SK-N-MC (cell line): Measurements from ENCODE around the gene SEMG2.

Source experiments
- DNase-seq: peaks from one replicate; pipeline ENCODE4 v3.0.0-alpha.2; 2011; ENCODE audit warnings: low read depth, low spot score
- H3K27ac ChIP-seq: fragments of 200-600 bp; sonication (generic); 2 replicates; pipeline ENCODE4 v1.5.1; 2016; ENCODE audit warnings: mixed run types
- H3K36me3 ChIP-seq: fragments of 200-600 bp; sonication (generic); 2 replicates; pipeline ENCODE4 v1.6.1; 2017; ENCODE audit warnings: antibody characterized with exemption, low read length, mixed read lengths; ENCODE audit not compliant: insufficient read depth
- H3K4me3 ChIP-seq: fragments of 200-600 bp; sonication (generic); 2 replicates; pipeline ENCODE4 v1.5.1; 2016
- H3K9ac ChIP-seq: fragments of 200-600 bp; sonication (generic); 2 replicates; pipeline ENCODE4 v1.8.0; 2017; ENCODE audit warnings: mixed run types, mixed read lengths; ENCODE audit not compliant: insufficient read length
- H3K9me3 ChIP-seq: fragments of 200-600 bp; sonication (generic); 2 replicates; pipeline ENCODE4 v1.6.1; 2017; ENCODE audit warnings: low read depth, mild to moderate bottlenecking, antibody characterized with exemption, low read length, moderate library complexity, mixed read lengths
- EZH2 ChIP-seq: fragments of 200-600 bp; sonication (generic); IDR thresholded peaks from one replicate; pipeline ENCODE4 v1.6.1; 2017; ENCODE audit warnings: antibody characterized with exemption
- FOXP2 ChIP-seq: optimal IDR thresholded peaks from 2 replicates; pipeline ENCODE3; 2011; ENCODE audit warnings: mild to moderate bottlenecking, moderate library complexity; ENCODE audit not compliant: insufficient read depth; ENCODE audit errors: extremely low read length, control extremely low read depth
- POLR2AphosphoS5 ChIP-seq: IDR thresholded peaks from 2 replicates; pipeline ENCODE4 v1.6.1; 2012; ENCODE audit warnings: mild to moderate bottlenecking, low read depth, low read length, borderline replicate concordance

Gene SEMG2

GRCh38 chr20:45248609-45249008, 27.4 kb downstream of the SEMG2 start:
- Histone ChIP-seq H3K9ac (no peak overlapping the region), H3K9me3 (no peaks in the 10 kb centered on the region), H3K27ac (no peak overlapping the region), H3K36me3 (no peaks in the 10 kb centered on the region), H3K4me3 (no peak overlapping the region)
- TF ChIP-seq EZH2 (no peak), FOXP2 (no peak), POLR2AphosphoS5 (no peak)
- DNase-seq, result no peak

- Histone ChIP-seq H3K27ac (no peak overlapping the region), H3K4me3 (no peak overlapping the region), H3K36me3 (no peaks in the 10 kb centered on the region), H3K9ac (no peak overlapping the region), H3K9me3 (no peaks in the 10 kb centered on the region)
- TF ChIP-seq FOXP2, result no peak
- TF ChIP-seq POLR2AphosphoS5, result no peak
- TF ChIP-seq EZH2, result no peak
- DNase-seq, result no peak
Observed at GRCh38 chr20:45251884-45252560, 30.8 kb downstream of the SEMG2 start.

DNA sequence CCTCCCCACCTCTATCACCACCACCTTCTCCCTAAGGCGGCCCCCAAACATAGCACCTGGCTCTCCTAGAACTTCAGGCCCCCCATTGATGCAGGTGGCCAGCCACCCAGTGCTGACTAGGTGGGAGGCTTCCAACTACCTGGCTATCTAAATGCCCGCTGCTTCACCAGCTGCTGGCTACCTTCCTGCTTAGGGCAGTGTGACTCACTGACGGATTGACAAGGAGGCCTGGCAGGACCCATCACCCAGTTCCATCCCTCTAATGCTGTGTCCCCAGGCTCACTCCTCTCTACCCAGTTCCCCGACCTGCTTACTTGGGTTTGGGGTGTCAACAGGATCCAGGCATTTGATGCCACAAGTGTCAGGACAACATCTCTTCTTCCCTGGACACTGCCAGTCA, 32.1 kb downstream of the SEMG2 start:
- H3K27ac ChIP-seq, result no peak overlapping the region
- TF ChIP-seq FOXP2 (no peak), POLR2AphosphoS5 (no peak), EZH2 (no peak)
- DNase-seq, result no peak
- H3K36me3 ChIP-seq, result no peaks in the 10 kb centered on the region
- no peak overlapping the region for H3K9ac ChIP-seq
- no peaks in the 10 kb centered on the region for H3K9me3 ChIP-seq
- H3K4me3 ChIP-seq, result no peak overlapping the region

- Histone ChIP-seq H3K9me3 (no peaks in the 10 kb centered on the region), H3K36me3 (no peaks in the 10 kb centered on the region), H3K9ac (no peak within 1 kb of the TSS), H3K4me3 (no peak within 1 kb of the TSS), H3K27ac (no peak within 1 kb of the TSS)
- no peak for DNase-seq
- TF ChIP-seq POLR2AphosphoS5, result no peak
- no peak for TF ChIP-seq FOXP2
Observed at GRCh38 chr20:45254383-45255262, 33.5 kb downstream of the SEMG2 start, which contains the start of gene SLPI. Gene SLPI, minus strand, starts transcription at chr20:45254564. Its CDS starts 21 bp downstream, at chr20:45254543.

DNA sequence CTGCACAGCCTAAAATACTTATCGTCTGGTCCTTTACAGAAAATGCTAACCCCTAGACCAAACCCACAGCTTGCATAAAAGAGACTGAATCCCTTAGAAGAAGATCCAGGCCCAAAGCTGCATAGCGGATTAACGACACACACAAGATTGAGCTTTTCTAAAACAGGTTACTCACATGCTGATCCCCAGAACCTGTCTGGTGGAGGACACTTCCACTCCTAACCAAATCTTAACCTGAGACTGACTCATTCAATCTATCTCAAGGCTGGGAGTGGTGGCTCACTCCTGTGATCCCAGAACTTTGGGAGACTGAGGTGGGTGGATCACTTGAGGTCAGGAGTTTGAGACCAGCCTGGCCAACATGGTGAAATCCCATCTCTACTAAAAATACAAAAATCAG, 36.0 kb downstream of the SEMG2 start:
- H3K27ac ChIP-seq, result no peak overlapping the region
- TF ChIP-seq POLR2AphosphoS5, result no peak
- no peak for TF ChIP-seq FOXP2
- TF ChIP-seq EZH2, result no peak
- H3K4me3 ChIP-seq, result no peak overlapping the region
- H3K36me3 ChIP-seq, result no peaks in the 10 kb centered on the region
- no peak overlapping the region for H3K9ac ChIP-seq
- no peaks in the 10 kb centered on the region for H3K9me3 ChIP-seq
- no peak for DNase-seq

DNA sequence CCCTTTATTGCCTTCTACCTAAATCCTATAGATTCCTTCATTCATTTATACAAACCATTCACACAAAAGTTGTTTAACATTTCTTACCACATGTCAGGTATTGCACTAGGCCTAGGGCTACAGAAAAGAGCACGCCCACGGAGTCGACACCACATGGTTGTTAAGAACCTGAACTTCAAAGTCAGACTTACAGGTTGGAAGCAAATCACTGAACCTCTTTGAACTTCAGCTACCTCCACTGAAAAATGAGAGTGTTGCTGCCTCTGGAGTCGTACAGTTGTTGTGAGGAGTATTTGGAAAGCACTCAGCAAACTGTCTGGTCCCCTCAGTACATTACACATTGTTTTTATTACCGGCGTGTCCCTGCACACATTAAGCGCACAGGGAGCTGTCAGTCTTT, 36.5 kb downstream of the SEMG2 start:
- Histone ChIP-seq H3K9ac (no peak overlapping the region), H3K4me3 (no peak overlapping the region), H3K36me3 (no peaks in the 10 kb centered on the region), H3K9me3 (no peaks in the 10 kb centered on the region), H3K27ac (no peak overlapping the region)
- no peak for DNase-seq
- TF ChIP-seq FOXP2 (no peak), POLR2AphosphoS5 (no peak), EZH2 (no peak)

DNA sequence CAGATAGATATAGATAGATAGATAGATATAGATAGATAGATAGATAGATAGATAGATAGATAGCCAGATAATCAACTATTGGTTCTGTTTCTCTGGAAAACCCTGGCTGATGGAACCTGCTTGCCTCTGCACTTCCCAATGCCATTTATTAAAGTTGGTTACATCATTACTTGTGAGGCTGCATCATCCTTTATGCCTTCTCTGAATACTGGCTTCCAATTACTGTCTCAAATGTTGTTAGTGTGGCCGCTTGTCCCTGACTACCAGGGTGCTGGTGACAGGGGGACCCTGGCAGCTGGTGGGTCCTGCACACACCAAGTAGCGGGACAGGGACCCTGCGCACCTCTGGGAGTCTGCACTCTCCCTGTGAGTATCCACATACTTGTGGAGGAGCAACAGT, 37.1 kb downstream of the SEMG2 start:
- no peaks in the 10 kb centered on the region for H3K36me3 ChIP-seq
- H3K4me3 ChIP-seq, result no peak overlapping the region
- DNase-seq, result no peak
- TF ChIP-seq EZH2 (no peak), FOXP2 (no peak), POLR2AphosphoS5 (no peak)
- H3K9ac ChIP-seq, result no peak overlapping the region
- H3K9me3 ChIP-seq, result no peaks in the 10 kb centered on the region
- no peak overlapping the region for H3K27ac ChIP-seq

DNA sequence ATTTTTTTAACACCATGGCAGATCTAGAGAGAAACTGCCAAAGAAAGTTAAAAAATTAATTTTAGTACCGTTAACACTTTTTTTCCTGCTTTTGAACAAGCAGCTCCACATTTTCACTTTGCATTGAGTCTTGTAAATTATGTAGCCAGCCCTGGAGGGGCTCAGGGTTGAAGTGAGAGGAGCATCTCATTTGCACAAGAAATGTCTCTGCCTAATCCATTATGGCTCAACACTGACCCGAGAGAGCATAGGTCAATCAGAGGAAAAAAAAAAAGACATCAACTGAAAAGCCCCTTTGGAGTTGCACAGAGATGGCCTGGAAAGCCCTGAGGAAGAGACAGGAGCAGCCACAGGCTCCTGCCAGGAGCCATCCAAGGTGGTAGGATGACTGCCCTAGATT, 37.5 kb downstream of the SEMG2 start:
- TF ChIP-seq EZH2, result no peak
- no peak for TF ChIP-seq FOXP2
- no peak for TF ChIP-seq POLR2AphosphoS5
- no peak overlapping the region for H3K4me3 ChIP-seq

More for the DNA sequence above, 37.5 kb downstream of the SEMG2 start:
- Histone ChIP-seq H3K27ac (no peak overlapping the region), H3K36me3 (no peaks in the 10 kb centered on the region), H3K9me3 (no peaks in the 10 kb centered on the region), H3K9ac (no peak overlapping the region)
- no peak for DNase-seq
